HL-60 (cell line): Measurements from ENCODE around the gene STARD7.

ENCODE experiments used
- POLR2AphosphoS5 ChIP-seq: IDR thresholded peaks from 2 replicates; pipeline ENCODE4 v1.6.1; 2012; ENCODE audit warnings: low read depth
- SPI1 ChIP-seq: IDR thresholded peaks from 2 replicates; pipeline ENCODE4 v1.6.1; 2012; ENCODE audit warnings: low read depth, mild to moderate bottlenecking, borderline replicate concordance
- TF ChIP-seq, protein P1 (sequence below): IDR thresholded peaks from one replicate; pipeline ENCODE4 v1.5.1; 2011; ENCODE audit warnings: low read length, control low read depth, inconsistent platforms; ENCODE audit not compliant: insufficient read depth
- TF ChIP-seq, protein P2 (sequence below): IDR thresholded peaks from 2 replicates; pipeline ENCODE4 v1.6.1; 2012; ENCODE audit warnings: low read depth; ENCODE audit not compliant: insufficient replicate concordance

DNA sequence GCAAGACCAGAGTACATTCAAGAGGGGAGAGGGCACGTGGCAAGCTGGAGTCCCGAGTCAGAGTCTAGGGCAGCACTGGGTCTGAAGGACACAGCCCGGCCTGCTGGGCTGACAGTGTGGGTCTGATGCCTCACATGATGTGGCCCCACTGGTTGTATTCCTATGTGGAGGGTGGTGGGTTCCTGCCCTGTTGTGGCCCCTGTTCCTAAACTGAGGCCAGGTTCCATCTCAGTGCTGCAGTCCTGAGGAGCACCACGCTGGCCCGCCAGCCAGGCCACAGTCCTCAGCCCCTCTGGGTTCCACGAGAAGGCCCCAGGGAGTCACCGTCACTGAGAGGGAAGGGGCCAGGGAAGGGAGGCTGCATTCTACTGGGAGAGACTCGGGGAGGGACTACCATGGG is 43.9 kb upstream of the STARD7 start:
- TF ChIP-seq, protein P1, sequence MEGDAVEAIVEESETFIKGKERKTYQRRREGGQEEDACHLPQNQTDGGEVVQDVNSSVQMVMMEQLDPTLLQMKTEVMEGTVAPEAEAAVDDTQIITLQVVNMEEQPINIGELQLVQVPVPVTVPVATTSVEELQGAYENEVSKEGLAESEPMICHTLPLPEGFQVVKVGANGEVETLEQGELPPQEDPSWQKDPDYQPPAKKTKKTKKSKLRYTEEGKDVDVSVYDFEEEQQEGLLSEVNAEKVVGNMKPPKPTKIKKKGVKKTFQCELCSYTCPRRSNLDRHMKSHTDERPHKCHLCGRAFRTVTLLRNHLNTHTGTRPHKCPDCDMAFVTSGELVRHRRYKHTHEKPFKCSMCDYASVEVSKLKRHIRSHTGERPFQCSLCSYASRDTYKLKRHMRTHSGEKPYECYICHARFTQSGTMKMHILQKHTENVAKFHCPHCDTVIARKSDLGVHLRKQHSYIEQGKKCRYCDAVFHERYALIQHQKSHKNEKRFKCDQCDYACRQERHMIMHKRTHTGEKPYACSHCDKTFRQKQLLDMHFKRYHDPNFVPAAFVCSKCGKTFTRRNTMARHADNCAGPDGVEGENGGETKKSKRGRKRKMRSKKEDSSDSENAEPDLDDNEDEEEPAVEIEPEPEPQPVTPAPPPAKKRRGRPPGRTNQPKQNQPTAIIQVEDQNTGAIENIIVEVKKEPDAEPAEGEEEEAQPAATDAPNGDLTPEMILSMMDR = no peak
- TF ChIP-seq, protein P2, sequence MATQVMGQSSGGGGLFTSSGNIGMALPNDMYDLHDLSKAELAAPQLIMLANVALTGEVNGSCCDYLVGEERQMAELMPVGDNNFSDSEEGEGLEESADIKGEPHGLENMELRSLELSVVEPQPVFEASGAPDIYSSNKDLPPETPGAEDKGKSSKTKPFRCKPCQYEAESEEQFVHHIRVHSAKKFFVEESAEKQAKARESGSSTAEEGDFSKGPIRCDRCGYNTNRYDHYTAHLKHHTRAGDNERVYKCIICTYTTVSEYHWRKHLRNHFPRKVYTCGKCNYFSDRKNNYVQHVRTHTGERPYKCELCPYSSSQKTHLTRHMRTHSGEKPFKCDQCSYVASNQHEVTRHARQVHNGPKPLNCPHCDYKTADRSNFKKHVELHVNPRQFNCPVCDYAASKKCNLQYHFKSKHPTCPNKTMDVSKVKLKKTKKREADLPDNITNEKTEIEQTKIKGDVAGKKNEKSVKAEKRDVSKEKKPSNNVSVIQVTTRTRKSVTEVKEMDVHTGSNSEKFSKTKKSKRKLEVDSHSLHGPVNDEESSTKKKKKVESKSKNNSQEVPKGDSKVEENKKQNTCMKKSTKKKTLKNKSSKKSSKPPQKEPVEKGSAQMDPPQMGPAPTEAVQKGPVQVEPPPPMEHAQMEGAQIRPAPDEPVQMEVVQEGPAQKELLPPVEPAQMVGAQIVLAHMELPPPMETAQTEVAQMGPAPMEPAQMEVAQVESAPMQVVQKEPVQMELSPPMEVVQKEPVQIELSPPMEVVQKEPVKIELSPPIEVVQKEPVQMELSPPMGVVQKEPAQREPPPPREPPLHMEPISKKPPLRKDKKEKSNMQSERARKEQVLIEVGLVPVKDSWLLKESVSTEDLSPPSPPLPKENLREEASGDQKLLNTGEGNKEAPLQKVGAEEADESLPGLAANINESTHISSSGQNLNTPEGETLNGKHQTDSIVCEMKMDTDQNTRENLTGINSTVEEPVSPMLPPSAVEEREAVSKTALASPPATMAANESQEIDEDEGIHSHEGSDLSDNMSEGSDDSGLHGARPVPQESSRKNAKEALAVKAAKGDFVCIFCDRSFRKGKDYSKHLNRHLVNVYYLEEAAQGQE = no peak
- TF ChIP-seq POLR2AphosphoS5 = no peak
- TF ChIP-seq SPI1 = no peak
